ENCODE data around the gene SIL1. TPM values are rescaled to one million over a fixed set of nuclear protein-coding genes. Genes with fewer than 3 reads are reported as not detected.
A peak's percentile ranks its signal among the peaks of the same experiment; 100 is the strongest.

SIL1 gene
- total and polyA plus RNA-seq, 2 of the 13 experiments (the other 11 are each of a cell fraction or from before 2014, with no cell fraction given), result 26.0 to 30.0 TPM

DNA sequence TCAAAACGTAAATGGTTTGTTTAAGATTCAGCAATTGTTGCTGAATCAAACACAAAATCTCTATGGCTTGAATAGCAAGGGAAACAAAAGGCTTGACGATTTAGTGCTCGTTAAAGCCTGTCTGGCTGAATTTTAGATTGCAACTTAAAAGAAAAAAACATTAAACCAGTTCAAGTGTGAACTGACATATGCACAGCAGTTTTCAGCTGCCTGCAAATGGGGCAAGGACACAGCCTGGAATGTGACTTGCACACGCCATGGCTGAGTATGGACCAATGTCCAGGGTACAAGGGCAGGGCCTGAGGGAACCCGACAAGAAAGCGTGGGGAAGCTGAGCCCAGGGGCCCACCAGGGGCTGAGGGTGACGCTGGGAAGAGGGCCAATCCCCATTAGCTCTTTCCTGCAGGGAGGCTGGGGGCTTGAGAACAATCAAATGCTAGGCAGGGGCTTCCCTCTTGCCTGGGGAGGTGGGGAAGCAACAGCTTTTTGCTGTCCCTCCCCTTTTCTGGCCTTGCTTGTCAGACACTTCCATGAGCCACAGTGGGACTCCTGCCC lies 233.4 kb downstream of the SIL1 start (continued):
- TF ChIP-seq, protein P1, sequence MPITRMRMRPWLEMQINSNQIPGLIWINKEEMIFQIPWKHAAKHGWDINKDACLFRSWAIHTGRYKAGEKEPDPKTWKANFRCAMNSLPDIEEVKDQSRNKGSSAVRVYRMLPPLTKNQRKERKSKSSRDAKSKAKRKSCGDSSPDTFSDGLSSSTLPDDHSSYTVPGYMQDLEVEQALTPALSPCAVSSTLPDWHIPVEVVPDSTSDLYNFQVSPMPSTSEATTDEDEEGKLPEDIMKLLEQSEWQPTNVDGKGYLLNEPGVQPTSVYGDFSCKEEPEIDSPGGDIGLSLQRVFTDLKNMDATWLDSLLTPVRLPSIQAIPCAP (CRISPR knock-in tag; IDR thresholded peaks at IDR 0.05; ENCODE audit: low read depth), result no peak
- TF ChIP-seq, protein P2, sequence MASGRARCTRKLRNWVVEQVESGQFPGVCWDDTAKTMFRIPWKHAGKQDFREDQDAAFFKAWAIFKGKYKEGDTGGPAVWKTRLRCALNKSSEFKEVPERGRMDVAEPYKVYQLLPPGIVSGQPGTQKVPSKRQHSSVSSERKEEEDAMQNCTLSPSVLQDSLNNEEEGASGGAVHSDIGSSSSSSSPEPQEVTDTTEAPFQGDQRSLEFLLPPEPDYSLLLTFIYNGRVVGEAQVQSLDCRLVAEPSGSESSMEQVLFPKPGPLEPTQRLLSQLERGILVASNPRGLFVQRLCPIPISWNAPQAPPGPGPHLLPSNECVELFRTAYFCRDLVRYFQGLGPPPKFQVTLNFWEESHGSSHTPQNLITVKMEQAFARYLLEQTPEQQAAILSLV (CRISPR knock-in tag; IDR thresholded peaks at IDR 0.05; ENCODE audit: borderline replicate concordance), result no peak
- TF ChIP-seq NCOA1 (CRISPR knock-in tag; IDR thresholded peaks at IDR 0.05), result no peak
- TF ChIP-seq YEATS4 (CRISPR knock-in tag; IDR thresholded peaks at IDR 0.05; ENCODE audit: borderline replicate concordance), result peak; percentile 51; the same call in 1 of the 2 replicates
- peak; percentile 27; the same call in 1 of the 2 replicates for TF ChIP-seq SAP130 (CRISPR knock-in tag; IDR thresholded peaks at IDR 0.05; ENCODE audit: low read depth)
- TF ChIP-seq, protein P3, sequence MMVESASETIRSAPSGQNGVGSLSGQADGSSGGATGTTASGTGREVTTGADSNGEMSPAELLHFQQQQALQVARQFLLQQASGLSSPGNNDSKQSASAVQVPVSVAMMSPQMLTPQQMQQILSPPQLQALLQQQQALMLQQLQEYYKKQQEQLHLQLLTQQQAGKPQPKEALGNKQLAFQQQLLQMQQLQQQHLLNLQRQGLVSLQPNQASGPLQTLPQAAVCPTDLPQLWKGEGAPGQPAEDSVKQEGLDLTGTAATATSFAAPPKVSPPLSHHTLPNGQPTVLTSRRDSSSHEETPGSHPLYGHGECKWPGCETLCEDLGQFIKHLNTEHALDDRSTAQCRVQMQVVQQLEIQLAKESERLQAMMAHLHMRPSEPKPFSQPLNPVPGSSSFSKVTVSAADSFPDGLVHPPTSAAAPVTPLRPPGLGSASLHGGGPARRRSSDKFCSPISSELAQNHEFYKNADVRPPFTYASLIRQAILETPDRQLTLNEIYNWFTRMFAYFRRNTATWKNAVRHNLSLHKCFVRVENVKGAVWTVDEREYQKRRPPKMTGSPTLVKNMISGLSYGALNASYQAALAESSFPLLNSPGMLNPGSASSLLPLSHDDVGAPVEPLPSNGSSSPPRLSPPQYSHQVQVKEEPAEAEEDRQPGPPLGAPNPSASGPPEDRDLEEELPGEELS (CRISPR knock-in tag; IDR thresholded peaks at IDR 0.05), result 0 out of 2 replicates have a peak, but pooled peaks have one; percentile 13
- TF ChIP-seq ZNF562 (CRISPR knock-in tag; IDR thresholded peaks at IDR 0.05; ENCODE audit: borderline replicate concordance), result no peak
- TF ChIP-seq HIVEP1 (CRISPR knock-in tag; IDR thresholded peaks at IDR 0.05), result no peak
- TF ChIP-seq, protein P4, sequence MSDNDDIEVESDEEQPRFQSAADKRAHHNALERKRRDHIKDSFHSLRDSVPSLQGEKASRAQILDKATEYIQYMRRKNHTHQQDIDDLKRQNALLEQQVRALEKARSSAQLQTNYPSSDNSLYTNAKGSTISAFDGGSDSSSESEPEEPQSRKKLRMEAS (IDR thresholded peaks at IDR 0.05), result peak; percentile 62; the same call in 1 of the 2 replicates
- TF ChIP-seq, protein P5, sequence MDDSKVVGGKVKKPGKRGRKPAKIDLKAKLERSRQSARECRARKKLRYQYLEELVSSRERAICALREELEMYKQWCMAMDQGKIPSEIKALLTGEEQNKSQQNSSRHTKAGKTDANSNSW (CRISPR knock-in tag; IDR thresholded peaks at IDR 0.05; ENCODE audit: borderline replicate concordance), result no peak
- TF ChIP-seq, protein P6, sequence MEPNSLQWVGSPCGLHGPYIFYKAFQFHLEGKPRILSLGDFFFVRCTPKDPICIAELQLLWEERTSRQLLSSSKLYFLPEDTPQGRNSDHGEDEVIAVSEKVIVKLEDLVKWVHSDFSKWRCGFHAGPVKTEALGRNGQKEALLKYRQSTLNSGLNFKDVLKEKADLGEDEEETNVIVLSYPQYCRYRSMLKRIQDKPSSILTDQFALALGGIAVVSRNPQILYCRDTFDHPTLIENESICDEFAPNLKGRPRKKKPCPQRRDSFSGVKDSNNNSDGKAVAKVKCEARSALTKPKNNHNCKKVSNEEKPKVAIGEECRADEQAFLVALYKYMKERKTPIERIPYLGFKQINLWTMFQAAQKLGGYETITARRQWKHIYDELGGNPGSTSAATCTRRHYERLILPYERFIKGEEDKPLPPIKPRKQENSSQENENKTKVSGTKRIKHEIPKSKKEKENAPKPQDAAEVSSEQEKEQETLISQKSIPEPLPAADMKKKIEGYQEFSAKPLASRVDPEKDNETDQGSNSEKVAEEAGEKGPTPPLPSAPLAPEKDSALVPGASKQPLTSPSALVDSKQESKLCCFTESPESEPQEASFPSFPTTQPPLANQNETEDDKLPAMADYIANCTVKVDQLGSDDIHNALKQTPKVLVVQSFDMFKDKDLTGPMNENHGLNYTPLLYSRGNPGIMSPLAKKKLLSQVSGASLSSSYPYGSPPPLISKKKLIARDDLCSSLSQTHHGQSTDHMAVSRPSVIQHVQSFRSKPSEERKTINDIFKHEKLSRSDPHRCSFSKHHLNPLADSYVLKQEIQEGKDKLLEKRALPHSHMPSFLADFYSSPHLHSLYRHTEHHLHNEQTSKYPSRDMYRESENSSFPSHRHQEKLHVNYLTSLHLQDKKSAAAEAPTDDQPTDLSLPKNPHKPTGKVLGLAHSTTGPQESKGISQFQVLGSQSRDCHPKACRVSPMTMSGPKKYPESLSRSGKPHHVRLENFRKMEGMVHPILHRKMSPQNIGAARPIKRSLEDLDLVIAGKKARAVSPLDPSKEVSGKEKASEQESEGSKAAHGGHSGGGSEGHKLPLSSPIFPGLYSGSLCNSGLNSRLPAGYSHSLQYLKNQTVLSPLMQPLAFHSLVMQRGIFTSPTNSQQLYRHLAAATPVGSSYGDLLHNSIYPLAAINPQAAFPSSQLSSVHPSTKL (CRISPR knock-in tag; IDR thresholded peaks at IDR 0.05), result peak; percentile 72
- TF ChIP-seq TBX3 (IDR thresholded peaks at IDR 0.05; ENCODE audit: borderline replicate concordance), result 0 out of 2 replicates have a peak, but pooled peaks have one; percentile 20
- TF ChIP-seq HNRNPL (IDR thresholded peaks at IDR 0.05; ENCODE audit: low read depth, low read length), result no peak
- TF ChIP-seq, protein P7, sequence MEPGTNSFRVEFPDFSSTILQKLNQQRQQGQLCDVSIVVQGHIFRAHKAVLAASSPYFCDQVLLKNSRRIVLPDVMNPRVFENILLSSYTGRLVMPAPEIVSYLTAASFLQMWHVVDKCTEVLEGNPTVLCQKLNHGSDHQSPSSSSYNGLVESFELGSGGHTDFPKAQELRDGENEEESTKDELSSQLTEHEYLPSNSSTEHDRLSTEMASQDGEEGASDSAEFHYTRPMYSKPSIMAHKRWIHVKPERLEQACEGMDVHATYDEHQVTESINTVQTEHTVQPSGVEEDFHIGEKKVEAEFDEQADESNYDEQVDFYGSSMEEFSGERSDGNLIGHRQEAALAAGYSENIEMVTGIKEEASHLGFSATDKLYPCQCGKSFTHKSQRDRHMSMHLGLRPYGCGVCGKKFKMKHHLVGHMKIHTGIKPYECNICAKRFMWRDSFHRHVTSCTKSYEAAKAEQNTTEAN (CRISPR knock-in tag; conservative IDR thresholded peaks at IDR 0.05), result peak; percentile 67; the same call in 1 of the 2 replicates
